NCI-H1694 treated with DMSO at 0.1 percent for 48 hours (cell line): Measurements from ENCODE around the gene RNF114.
"Not testable (repeated sequence)": the region's sequence is repeated elsewhere in the genome, so short reads cannot be mapped to it uniquely, and the experiment has no call there.

Source experiments
- DNase-seq: peaks from one replicate; lab custom pipeline; 2025; lab: John Stamatoyannopoulos, UW

Gene RNF114

GRCh38 chr20:49964964-49965780 lies 29.0 kb downstream of the RNF114 start:
- peak; percentile 26 for DNase-seq

GRCh38 chr20:49965781-49966305 lies 29.6 kb downstream of the RNF114 start:
- DNase-seq: no peak

DNA sequence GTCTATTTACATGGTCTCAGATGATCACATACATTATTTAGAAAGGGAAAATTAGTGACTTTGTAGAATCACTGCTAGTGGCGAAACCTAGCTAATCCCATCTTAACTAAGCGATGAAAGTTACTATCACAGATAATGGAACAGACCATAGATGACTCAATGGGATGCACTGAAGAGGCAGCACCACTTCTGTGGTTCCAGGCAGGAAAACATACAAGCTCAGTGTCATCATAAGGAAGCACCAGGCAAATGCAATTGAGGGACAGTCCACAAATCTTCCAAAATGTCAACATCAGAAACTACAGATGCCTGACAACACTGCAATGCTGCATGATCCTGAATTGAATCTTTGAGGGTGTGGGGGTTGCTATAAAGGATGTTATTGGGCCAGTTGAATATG lies 30.7 kb downstream of the RNF114 start:
- DNase-seq: no peak

GRCh38 chr20:49969234-49969633 lies 33.0 kb downstream of the RNF114 start:
- no peak for DNase-seq

- no peak for DNase-seq
Observed at GRCh38 chr20:49969946-49970345, 33.7 kb downstream of the RNF114 start.

DNA sequence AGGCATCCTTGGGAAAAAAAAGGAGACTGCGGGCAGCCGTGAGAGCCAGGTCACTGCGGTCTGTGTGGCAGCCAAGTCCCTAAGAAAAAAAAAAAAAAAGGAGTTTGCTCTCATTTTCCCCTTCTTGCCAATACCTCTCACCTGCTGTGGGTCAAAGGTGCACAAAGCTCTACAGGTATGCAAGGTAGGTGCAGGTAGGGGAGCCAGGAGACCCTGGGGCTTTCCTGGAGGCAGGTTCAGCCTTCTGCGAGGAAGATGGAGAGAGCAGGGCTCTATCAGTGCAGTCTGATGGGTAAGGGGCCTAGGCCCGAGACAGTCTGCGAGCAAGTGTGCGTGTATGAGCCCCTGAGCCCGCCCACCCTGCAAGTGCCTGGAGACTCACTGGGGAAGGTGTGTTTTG lies 34.3 kb downstream of the RNF114 start:
- DNase-seq: no peak

DNA sequence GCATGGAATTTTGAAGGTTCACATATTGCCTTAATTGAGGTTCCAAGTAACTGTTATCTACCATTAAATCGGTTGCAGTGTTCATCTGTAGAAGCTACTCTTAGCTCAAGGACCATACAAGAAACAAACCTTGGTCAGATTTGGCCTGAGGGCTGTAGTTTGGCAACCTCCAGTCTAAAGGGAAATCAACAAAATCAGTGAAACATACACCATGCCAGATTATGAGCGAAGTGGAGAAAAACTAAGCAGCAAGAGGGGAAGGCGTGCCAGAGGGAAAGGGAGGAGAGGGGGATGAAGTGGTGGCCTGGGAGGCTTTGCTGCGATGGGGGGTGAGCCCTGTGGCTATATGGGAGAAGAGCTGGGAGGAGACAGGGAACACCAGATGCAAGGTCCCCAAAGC lies 37.8 kb downstream of the RNF114 start:
- DNase-seq: no peak

DNA sequence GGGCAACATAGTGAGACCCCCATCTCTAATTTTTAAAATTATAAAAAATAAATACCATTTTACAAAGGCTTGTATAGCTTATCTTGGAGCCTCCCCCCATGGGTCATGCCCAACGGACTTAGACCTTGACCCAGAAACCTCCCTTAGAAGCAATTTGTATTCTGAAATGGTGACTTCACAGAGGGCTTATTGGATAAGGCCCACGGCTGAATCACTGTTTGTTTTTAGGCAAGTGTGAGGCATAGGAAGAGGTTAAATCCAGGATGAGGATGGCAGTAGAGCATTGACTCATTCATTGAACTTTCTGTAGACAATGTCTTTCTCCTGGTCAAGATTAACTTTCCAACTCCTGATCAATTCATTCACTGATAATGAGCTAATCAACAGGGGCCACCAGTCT lies 40.3 kb downstream of the RNF114 start:
- no peak for DNase-seq

GRCh38 chr20:49977740-49978139 lies 41.5 kb downstream of the RNF114 start:
- DNase-seq: not testable (repeated sequence)

GRCh38 chr20:49978685-49979029 lies 42.5 kb downstream of the RNF114 start:
- DNase-seq: no peak

DNA sequence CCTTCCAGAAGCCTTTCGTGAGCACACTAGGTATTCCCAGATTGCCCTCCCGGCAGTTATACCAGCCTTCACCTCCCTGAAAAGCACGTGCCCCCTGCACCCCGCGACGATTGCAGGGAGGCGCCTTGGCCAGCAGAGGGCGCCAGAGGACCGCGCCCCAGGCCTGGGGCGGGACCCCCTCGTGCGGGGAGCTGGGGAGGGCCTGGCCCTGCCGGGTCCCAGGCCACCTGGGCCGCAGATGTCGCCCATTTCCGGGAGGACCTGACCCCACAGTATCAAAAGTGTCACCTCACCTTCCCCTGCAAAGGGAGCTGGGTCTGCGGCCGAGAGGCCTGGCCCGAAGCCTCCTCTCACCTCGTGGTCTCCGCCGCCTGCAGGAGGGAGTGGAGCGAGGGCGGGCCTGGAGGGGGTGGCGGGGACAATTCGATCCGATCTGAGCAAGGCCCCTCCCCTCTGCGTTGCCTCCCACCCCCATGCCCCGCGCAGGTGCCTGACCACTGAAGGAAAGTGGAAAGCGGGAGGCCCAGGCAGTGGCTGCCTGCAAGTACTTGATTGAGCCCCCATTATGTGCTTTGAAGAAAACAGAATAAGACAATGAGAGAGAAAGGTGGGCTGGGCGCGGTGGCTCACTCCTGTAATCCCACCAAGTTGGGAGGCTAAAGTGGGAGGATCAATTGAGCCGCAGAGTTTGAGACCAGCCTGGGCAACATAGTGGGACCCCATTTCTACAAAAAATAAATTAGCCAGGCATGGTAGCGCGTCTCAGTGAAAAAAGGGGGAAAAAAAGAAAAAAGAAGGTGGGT lies 43.0 kb downstream of the RNF114 start:
- peak; percentile 20 for DNase-seq

GRCh38 chr20:49980140-49981008 lies 44.2 kb downstream of the RNF114 start:
- DNase-seq: no peak

- DNase-seq: no peak
Observed at GRCh38 chr20:49981218-49982071, 45.2 kb downstream of the RNF114 start.

DNA sequence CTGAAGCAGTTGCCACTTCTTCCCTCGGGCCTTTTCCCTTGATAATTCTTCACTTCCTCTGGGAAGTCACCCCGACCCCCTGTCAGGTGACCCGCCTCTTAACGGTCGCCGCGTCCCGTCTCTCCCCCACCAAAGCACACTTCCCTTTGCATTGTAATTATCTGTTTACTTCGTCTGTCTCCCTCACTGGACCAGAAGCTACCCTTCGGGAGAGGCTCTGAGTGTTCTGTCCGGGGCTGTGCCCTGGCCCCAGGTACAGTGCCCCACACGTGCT lies 45.8 kb downstream of the RNF114 start:
- DNase-seq: no peak

GRCh38 chr20:49982346-49983122 lies 46.3 kb downstream of the RNF114 start, which contains the start of gene SNAI1:
TSS of gene SNAI1 (plus strand) at chr20:49982980. CDS start at chr20:49983060, 80 bp downstream.
- peak; percentile 78 for DNase-seq

DNA sequence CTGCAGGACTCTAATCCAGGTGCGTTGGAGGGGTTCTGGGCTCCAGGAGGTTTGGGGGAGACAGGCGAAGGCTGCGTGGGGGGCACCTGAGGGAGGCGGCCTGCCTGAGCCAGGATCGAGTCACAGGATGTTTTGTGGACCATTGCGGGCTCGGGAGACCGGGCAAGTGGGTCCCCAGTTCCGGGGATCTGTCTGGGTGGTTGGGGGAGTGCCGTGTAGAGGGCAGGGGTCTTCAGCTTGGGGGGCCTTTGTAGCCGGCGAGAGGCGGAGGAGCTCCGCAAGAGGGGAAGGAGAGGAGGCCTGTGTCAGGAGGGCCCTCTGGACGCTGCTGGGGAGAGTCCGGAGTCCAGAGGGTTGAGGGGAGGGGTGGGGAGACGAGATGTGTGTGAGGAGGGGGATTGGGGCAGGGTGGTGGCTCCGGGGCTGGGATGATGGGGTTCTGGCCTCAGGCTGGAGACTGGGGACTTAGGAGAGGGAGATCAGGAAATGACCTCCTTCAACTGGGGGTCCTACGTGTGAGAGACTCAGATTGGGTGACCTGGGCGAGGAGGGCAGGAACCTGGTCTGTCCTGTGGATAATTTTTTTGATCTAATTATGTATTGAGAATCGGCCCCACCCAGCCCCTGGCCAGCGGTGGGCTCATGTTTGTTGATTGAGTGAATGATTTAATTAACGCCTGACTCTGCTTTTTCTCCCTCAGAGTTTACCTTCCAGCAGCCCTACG lies 47.1 kb downstream of the RNF114 start:
- DNase-seq: no peak

DNA sequence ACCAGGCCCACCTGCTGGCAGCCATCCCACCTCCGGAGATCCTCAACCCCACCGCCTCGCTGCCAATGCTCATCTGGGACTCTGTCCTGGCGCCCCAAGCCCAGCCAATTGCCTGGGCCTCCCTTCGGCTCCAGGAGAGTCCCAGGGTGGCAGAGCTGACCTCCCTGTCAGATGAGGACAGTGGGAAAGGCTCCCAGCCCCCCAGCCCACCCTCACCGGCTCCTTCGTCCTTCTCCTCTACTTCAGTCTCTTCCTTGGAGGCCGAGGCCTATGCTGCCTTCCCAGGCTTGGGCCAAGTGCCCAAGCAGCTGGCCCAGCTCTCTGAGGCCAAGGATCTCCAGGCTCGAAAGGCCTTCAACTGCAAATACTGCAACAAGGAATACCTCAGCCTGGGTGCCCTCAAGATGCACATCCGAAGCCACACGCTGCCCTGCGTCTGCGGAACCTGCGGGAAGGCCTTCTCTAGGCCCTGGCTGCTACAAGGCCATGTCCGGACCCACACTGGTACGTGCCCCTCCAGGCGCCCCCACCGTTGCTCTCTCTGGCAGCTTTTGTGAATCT lies 47.7 kb downstream of the RNF114 start:
- no peak for DNase-seq

DNA sequence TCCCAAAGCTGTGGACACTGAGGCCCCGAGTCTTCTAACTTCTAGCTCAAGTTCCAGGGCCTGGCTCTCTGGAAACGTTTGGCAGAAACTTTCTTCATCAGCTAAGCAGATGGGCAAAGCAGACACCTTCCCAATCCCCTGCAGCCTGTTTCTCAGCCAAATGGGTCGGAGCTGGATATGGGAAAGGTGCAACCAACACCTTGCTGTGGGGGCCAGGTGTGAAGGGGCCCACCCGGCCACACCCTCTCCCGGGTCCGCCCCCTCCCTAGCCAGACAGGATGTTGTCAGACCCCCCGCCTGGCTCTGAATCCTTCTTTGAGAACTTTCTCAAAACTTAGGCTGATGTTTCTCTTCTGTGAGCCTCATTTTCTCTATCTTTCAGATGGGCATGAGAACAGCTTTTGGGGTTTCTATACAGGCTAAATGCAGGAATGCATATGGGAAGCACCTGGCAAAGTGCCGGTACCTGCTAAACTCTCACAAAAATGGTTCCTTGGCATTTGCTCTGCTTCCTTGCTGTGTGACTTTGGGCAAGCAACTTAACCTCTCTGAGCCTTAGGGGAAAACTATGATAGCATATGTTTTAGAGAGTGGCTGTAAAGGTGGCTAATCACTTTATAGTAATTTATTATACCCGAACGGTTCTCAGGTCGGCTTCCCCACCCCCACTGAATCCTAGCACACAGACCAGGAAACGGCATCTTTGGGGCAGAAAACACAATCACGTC lies 48.4 kb downstream of the RNF114 start:
- no peak for DNase-seq

DNA sequence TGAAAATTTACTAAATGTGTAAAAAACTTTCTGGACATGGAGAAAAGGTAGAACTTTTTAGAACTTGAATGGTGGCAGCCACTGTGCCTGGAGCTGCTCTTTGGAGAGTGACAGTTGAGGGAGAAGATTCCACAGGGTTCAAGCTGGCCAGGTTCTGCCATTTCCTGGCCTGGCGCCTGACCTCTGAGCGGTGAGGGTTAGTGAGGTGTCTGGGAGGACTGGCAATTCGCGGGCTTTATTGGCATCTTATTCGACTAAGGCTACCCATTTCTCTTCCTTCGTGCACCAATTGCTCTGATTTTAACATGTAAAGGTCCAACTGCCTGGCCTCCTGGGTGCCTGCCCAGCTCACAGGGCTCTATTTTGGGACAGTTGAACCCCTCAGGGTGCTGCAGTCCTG lies 49.0 kb downstream of the RNF114 start:
- no peak for DNase-seq
